GM12874 (cell line): ENCODE measurements around the gene CC2D2B.

Source experiments
- TF ChIP-seq, protein P1 (sequence below): IDR thresholded peaks from 2 replicates; pipeline ENCODE4 v1.5.1; 2011; ENCODE audit warnings: low read depth, mild to moderate bottlenecking, control low read depth, low read length, moderate library complexity; ENCODE audit not compliant: insufficient read depth

CC2D2B gene

GRCh38 chr10:95889830-95890229 is 17.9 kb upstream of the CC2D2B start:
- TF ChIP-seq, protein P1, sequence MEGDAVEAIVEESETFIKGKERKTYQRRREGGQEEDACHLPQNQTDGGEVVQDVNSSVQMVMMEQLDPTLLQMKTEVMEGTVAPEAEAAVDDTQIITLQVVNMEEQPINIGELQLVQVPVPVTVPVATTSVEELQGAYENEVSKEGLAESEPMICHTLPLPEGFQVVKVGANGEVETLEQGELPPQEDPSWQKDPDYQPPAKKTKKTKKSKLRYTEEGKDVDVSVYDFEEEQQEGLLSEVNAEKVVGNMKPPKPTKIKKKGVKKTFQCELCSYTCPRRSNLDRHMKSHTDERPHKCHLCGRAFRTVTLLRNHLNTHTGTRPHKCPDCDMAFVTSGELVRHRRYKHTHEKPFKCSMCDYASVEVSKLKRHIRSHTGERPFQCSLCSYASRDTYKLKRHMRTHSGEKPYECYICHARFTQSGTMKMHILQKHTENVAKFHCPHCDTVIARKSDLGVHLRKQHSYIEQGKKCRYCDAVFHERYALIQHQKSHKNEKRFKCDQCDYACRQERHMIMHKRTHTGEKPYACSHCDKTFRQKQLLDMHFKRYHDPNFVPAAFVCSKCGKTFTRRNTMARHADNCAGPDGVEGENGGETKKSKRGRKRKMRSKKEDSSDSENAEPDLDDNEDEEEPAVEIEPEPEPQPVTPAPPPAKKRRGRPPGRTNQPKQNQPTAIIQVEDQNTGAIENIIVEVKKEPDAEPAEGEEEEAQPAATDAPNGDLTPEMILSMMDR: no peak

DNA sequence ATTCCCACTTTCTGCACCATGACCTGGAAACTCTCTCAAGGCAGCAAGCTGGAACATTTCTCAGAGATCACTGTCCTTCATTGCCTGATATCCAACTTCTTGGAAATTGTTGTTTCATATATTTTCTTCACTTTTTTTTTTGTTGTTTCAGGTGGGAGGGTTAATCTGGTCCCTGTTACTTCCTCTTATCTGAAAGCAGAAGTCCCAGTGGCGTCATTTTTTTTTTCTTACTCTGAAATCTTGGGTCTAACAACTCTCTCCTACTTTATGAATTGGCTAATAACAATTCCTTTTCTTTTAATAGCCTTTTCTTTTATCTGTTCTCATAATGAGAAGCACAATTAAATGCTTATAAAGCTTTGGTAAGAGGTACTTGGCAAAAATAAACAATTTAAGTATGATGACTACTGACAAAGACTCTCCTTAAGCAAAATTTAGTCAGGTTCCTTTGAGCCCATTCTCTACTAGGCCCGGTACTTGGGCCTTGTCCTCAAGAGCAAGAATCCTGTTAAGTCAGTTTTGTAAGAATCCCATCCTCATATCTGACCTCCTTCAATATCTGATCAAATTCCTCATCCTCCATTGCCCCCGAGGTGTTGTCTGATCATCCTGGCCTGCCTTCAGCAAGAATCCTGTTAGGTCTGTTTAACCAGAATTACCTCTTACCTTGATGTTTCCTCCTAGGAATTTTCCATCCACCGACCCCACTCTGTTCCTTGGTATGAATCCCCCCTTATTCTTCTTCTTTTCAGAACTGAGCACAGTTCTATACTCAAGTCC is 11.5 kb upstream of the CC2D2B start:
- TF ChIP-seq, protein P1: no peak

- TF ChIP-seq, protein P1: no peak
Observed at GRCh38 chr10:95906677-95907455, 909 bp upstream of the CC2D2B start.

DNA sequence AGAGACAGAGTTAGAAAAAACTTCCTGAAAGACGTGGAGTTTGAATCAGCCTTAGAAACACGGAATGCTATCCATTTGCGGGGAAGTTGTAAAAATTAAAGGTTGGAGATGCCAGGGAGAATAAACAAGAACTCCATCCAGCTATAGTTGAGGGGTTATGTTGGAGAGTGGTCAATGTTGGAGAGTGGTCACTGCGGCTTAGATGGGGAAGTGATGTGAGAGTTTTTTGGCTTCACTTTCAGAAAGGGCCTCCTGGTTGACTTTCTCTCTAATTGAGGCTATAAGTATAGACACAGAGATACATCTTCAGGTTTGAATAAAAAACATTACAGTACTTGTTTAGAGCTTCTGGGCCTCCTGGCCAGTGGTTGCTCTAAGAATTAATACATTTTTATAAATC is 675 bp downstream of the CC2D2B start:
- TF ChIP-seq, protein P1: no peak

- TF ChIP-seq, protein P1: no peak
Observed at GRCh38 chr10:95909561-95909960, 1.8 kb downstream of the CC2D2B start.

DNA sequence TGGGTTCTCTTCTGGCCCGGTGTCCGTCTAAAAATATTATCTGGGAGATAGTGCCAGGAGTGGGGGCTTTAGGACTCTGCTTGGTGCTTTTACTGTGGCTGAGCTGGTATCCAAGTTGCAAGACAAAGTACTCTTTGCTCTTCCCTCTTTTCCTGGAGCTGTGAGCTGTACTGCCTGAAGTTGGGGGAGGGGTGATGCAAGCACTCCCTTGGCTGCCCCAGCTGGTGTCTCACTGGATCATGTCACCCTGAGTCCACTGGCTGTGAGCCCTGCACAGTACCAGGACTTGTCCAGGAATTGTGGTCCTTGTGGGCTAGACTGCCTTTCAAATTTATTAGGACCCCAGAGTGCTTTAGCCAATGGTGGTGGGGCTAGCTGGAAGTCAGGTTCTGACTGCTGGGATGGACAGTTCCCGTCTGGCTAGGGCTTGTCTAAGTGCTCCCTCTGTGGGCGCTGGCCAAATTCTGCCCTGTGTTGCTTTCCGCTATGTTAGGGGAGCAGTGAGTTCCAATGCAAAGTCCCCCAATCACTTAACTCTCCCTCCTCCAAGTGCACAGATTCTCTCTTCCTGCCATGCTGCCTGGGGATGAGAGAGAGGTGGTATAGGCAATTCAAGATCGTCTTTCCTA is 13.1 kb downstream of the CC2D2B start:
- TF ChIP-seq, protein P1: no peak

- TF ChIP-seq, protein P1: no peak
Observed at GRCh38 chr10:95925033-95925432, 17.3 kb downstream of the CC2D2B start.
